H9 (cell line): Measurements from ENCODE around the gene SLC9A5. TPM values are rescaled to one million over a fixed set of nuclear protein-coding genes. Genes with fewer than 3 reads are reported as not detected.

ENCODE experiments used
- DNase-seq: peaks from one replicate; pipeline ENCODE4 v3.0.0-alpha.2; 2017
- H2AFZ ChIP-seq: one replicate; pipeline ENCODE4 v1.6.1; 2013; ENCODE audit warnings: mild to moderate bottlenecking, low read length, control low read depth, moderate library complexity
- H2AK5ac ChIP-seq: 2 replicates; pipeline ENCODE4 v1.6.1; 2013; ENCODE audit warnings: low read length, control low read depth, mixed read lengths; ENCODE audit not compliant: insufficient read length
- H2BK120ac ChIP-seq: one replicate; pipeline ENCODE4 v1.6.1; 2013; ENCODE audit warnings: low read depth, mild to moderate bottlenecking, low read length, control low read depth, inconsistent platforms; ENCODE audit not compliant: poor library complexity, severe bottlenecking
- H2BK12ac ChIP-seq: 2 replicates; pipeline ENCODE4 v1.6.1; 2013; ENCODE audit warnings: low read length, control low read depth, mixed read lengths, low read depth; ENCODE audit not compliant: insufficient read length
- H2BK15ac ChIP-seq: 2 replicates; pipeline ENCODE4 v1.6.1; 2013; ENCODE audit warnings: low read depth, low read length, control low read depth
- H2BK20ac ChIP-seq: one replicate; pipeline ENCODE4 v1.6.1; 2013; ENCODE audit warnings: low read depth, mild to moderate bottlenecking, low read length, control low read depth, inconsistent platforms; ENCODE audit not compliant: poor library complexity, severe bottlenecking
- H2BK5ac ChIP-seq: 2 replicates; pipeline ENCODE4 v1.6.1; 2013; ENCODE audit warnings: low read length, control low read depth, mixed read lengths; ENCODE audit not compliant: insufficient read length
- H3K14ac ChIP-seq: 2 replicates; pipeline ENCODE4 v1.6.1; 2013; ENCODE audit warnings: low read length, control low read depth; ENCODE audit not compliant: insufficient read depth
- H3K18ac ChIP-seq: 2 replicates; pipeline ENCODE4 v1.6.1; 2013; ENCODE audit warnings: low read depth, mild to moderate bottlenecking, mixed read lengths, low read length, control low read depth; ENCODE audit not compliant: insufficient read length
- H3K23ac ChIP-seq: 2 replicates; pipeline ENCODE4 v1.6.1; 2013; ENCODE audit warnings: low read length, control low read depth, mixed read lengths, low read depth; ENCODE audit not compliant: insufficient read length
- H3K23me2 ChIP-seq: 2 replicates; pipeline ENCODE4 v1.6.1; 2013; ENCODE audit warnings: low read depth, mild to moderate bottlenecking, mixed read lengths, low read length, control low read depth; ENCODE audit not compliant: insufficient read length, poor library complexity, severe bottlenecking
- H3K27ac ChIP-seq: 2 replicates; pipeline ENCODE4 v1.5.1; 2013; ENCODE audit warnings: low read length, control low read depth, mixed read lengths, low read depth; ENCODE audit not compliant: insufficient read length
- H3K27me3 ChIP-seq: 2 replicates; pipeline ENCODE4 v1.6.1; 2013; ENCODE audit warnings: low read length, control low read depth, inconsistent platforms; ENCODE audit not compliant: insufficient read depth
- H3K4ac ChIP-seq: 2 replicates; pipeline ENCODE4 v1.6.1; 2013; ENCODE audit warnings: low read depth, mild to moderate bottlenecking, control low read depth, inconsistent platforms, low read length, moderate library complexity
- H3K4me1 ChIP-seq: 2 replicates; pipeline ENCODE4 v1.6.1; 2013; ENCODE audit warnings: low read length, control low read depth, inconsistent platforms; ENCODE audit not compliant: insufficient read depth
- H3K4me2 ChIP-seq: 2 replicates; pipeline ENCODE4 v1.6.1; 2013; ENCODE audit warnings: low read length, control low read depth, mixed read lengths; ENCODE audit not compliant: insufficient read length, insufficient read depth
- H3K56ac ChIP-seq: 2 replicates; pipeline ENCODE4 v1.6.1; 2013; ENCODE audit warnings: low read depth, mild to moderate bottlenecking, mixed read lengths, low read length, control low read depth; ENCODE audit not compliant: insufficient read length
- H3K79me1 ChIP-seq: 2 replicates; pipeline ENCODE4 v1.6.1; 2013; ENCODE audit warnings: low read depth, mild to moderate bottlenecking, moderate library complexity, low read length, control low read depth, inconsistent platforms; ENCODE audit not compliant: insufficient read depth, poor library complexity, severe bottlenecking
- H3K79me2 ChIP-seq: 2 replicates; pipeline ENCODE4 v1.6.1; 2013; ENCODE audit warnings: low read length, control low read depth, inconsistent platforms; ENCODE audit not compliant: insufficient read depth
- H3K9ac ChIP-seq: 2 replicates; pipeline ENCODE4 v1.6.1; 2013; ENCODE audit warnings: low read length, control low read depth, mixed read lengths; ENCODE audit not compliant: insufficient read length; ENCODE audit errors: extremely low read depth
- H3K9me3 ChIP-seq: one replicate; pipeline ENCODE4 v1.6.1; 2013; ENCODE audit warnings: low read depth, low read length, inconsistent platforms; ENCODE audit not compliant: control insufficient read depth
- H3T11ph ChIP-seq: one replicate; pipeline ENCODE4 v1.6.1; 2013; ENCODE audit warnings: mild to moderate bottlenecking, low read length, control low read depth, inconsistent platforms
- H4K20me1 ChIP-seq: one replicate; pipeline ENCODE4 v1.6.1; 2013; ENCODE audit not compliant: control insufficient read depth, insufficient read length, insufficient read depth
- H4K5ac ChIP-seq: 2 replicates; pipeline ENCODE4 v1.6.1; 2013; ENCODE audit warnings: low read depth, mild to moderate bottlenecking, mixed read lengths, low read length, control low read depth; ENCODE audit not compliant: insufficient read length
- H4K8ac ChIP-seq: replicated peaks from 2 replicates; pipeline ENCODE4 v1.6.1; 2013; ENCODE audit warnings: low read length, control low read depth, mixed read lengths, low read depth; ENCODE audit not compliant: insufficient read length
- H4K91ac ChIP-seq: 2 replicates; pipeline ENCODE4 v1.6.1; 2013; ENCODE audit warnings: low read depth, mild to moderate bottlenecking, moderate library complexity, mixed read lengths, low read length, control low read depth; ENCODE audit not compliant: insufficient read length
- H3K27ac Mint-ChIP-seq, 3 experiments: 2 replicates in 2 of 3; 3 replicates in 1 of 3; pipeline ENCODE4 v1.8.0; 2020 to 2021; ENCODE audit warnings: mixed read lengths in 3 of 3, mild to moderate bottlenecking in 1 of 3, moderate library complexity in 1 of 3
- H3K27me3 Mint-ChIP-seq: 2 replicates; pipeline ENCODE4 v1.8.0; 2021; ENCODE audit warnings: low read depth, mild to moderate bottlenecking, moderate library complexity, mixed read lengths
- H3K36me3 Mint-ChIP-seq, 3 experiments: 2 replicates in 2 of 3; 3 replicates in 1 of 3; pipeline ENCODE4 v1.8.0; 2020 to 2021; ENCODE audit warnings: low read depth in 3 of 3, mixed read lengths in 3 of 3; ENCODE audit not compliant: insufficient read depth in 1 of 3
- H3K4me1 Mint-ChIP-seq, 2 experiments: 2 replicates each; pipeline ENCODE4 v1.8.0; 2020; ENCODE audit warnings: mixed read lengths in 2 of 2
- H3K4me3 Mint-ChIP-seq, 2 experiments: 2 replicates in 1 of 2; 3 replicates in 1 of 2; pipeline ENCODE4 v1.8.0; 2020 to 2021; ENCODE audit warnings: mild to moderate bottlenecking in 2 of 2, mixed read lengths in 2 of 2, moderate library complexity in 1 of 2
- H3K9me3 Mint-ChIP-seq, 2 experiments: 2 replicates in 1 of 2; 3 replicates in 1 of 2; pipeline ENCODE4 v1.8.0; 2020; ENCODE audit warnings: mild to moderate bottlenecking in 2 of 2, mixed read lengths in 2 of 2, moderate library complexity in 1 of 2
- WGBS: extraction: QIAGEN DNeasy Blood & Tissue Kit; methylation state at CpG from one replicate; pipeline ENCODE4 v1.1.7; 2013; ENCODE audit warnings: missing lambda C conversion rate, low lambda C conversion rate, mixed read lengths; ENCODE audit not compliant: insufficient read length; ENCODE audit errors: extremely low coverage; 5-methylcytosine and 5-hydroxymethylcytosine counted together
- total RNA-seq: library from RNA; stranded (reverse); gene quantifications from 2 replicates; pipeline ENCODE4 v1.2.1, GENCODE V29; 2021
- TF ChIP-seq, protein P1 (sequence below): fragments of 200-600 bp; sonication (generic); conservative IDR thresholded peaks from 3 replicates; pipeline ENCODE4 v1.8.0; 2021; ENCODE audit warnings: antibody characterized with exemption, mild to moderate bottlenecking

The SLC9A5 gene
- total RNA-seq, 1 experiment from 2014 or later, result 9.1 TPM

DNA sequence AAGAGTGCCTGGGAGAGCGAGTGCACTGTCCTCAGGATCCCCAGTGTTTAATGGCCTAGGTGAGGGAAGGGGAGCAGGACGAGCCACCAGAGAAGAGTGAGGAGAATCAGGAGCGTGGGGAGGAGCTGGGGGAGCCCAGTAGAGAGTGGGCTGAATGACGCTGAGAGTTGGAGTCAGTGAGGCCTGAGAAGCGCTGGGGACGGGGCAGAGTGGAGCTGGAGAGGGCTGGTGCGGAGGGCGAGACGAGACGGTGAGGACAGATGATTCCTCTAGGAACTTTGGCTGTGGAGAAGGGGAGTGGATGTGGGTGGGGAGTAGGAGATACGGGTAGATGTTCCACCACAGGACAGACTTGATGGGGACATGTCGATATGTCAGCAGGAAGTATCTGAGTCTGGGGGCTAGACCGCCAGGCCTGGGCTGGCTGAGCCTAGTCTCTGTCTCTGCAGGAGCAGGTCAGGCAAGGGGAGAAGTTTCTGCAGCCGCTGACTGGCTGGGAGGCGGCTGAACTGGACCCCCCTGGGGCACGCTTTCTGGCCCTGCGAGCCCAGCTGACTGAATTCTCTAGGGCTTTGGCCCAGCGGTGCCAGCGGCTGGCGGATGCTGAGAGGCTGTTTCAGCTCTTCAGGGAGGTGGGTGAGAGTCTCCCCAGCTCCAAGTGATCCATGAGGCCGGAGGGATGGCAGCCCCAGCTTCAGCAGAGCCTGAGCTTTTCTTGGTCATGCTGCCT, 35.2 kb downstream of the SLC9A5 start:
- Histone ChIP-seq H3K27me3 (no peaks in the 10 kb centered on the region), H4K91ac (no peak overlapping the region), H2BK15ac (no peak overlapping the region), H3K56ac (no peak overlapping the region), H3K4ac (no peak overlapping the region), H4K8ac (no peak overlapping the region), H2BK5ac (no peak overlapping the region), H3K9me3 (no peaks in the 10 kb centered on the region), H4K20me1 (no peaks in the 10 kb centered on the region), H2BK20ac (no peak overlapping the region), H2BK120ac (no peak overlapping the region), H3K79me1 (no peaks in the 10 kb centered on the region), H3K27ac (no peak overlapping the region), H2AFZ (no peak overlapping the region), H3K14ac (no peak overlapping the region), H3K9ac (no peak overlapping the region), H3K23ac (no peak overlapping the region), H2BK12ac (no peak overlapping the region), H3K18ac (no peak overlapping the region), H4K5ac (no peak overlapping the region), H3K79me2 (no peaks in the 10 kb centered on the region), H3K4me2 (no peak overlapping the region), H3K23me2 (no peaks in the 10 kb centered on the region), H3T11ph (no peak overlapping the region), H3K4me1 (no peaks in the 10 kb centered on the region), H2AK5ac (no peak overlapping the region)
- 0 out of 4 replicates have a peak, but pooled peaks cover 0 to 2% of the 10 kb centered on the region in 2 experiments for H3K4me1 Mint-ChIP-seq
- TF ChIP-seq, protein P1, sequence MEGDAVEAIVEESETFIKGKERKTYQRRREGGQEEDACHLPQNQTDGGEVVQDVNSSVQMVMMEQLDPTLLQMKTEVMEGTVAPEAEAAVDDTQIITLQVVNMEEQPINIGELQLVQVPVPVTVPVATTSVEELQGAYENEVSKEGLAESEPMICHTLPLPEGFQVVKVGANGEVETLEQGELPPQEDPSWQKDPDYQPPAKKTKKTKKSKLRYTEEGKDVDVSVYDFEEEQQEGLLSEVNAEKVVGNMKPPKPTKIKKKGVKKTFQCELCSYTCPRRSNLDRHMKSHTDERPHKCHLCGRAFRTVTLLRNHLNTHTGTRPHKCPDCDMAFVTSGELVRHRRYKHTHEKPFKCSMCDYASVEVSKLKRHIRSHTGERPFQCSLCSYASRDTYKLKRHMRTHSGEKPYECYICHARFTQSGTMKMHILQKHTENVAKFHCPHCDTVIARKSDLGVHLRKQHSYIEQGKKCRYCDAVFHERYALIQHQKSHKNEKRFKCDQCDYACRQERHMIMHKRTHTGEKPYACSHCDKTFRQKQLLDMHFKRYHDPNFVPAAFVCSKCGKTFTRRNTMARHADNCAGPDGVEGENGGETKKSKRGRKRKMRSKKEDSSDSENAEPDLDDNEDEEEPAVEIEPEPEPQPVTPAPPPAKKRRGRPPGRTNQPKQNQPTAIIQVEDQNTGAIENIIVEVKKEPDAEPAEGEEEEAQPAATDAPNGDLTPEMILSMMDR, result no peak
- peaks cover 13% of the 10 kb centered on the region for H3K27me3 Mint-ChIP-seq
- no peak overlapping the region for H3K4me3 Mint-ChIP-seq
- no peaks in the 10 kb centered on the region for H3K9me3 Mint-ChIP-seq
- H3K27ac Mint-ChIP-seq, result no peak overlapping the region
- peaks cover 0 to 7% (median 0%) of the 10 kb centered on the region in 3 experiments; a peak in 2 of 7 replicates for H3K36me3 Mint-ChIP-seq
- WGBS, result no CpG with 5 or more reads among the region's 21 CpGs
- DNase-seq, result no peak
